HEK293 (cell line): ENCODE results near the gene TOR2A.

Experiments
- CTCF ChIP-seq: fragments of 450-650 bp; formaldehyde crosslinking; IDR thresholded peaks from 2 replicates; pipeline ENCODE4 v1.5.1; 2016; ENCODE audit warnings: missing biosample characterization, missing genetic modification characterization
- PRDM6 ChIP-seq: fragments of 450-650 bp; formaldehyde crosslinking; IDR thresholded peaks from 2 replicates; pipeline ENCODE4 v1.5.1; 2017; ENCODE audit warnings: missing biosample characterization, missing genetic modification characterization
- REST ChIP-seq: fragments of 450-650 bp; formaldehyde crosslinking; IDR thresholded peaks from 2 replicates; pipeline ENCODE4 v1.5.1; 2016; ENCODE audit warnings: missing biosample characterization, missing genetic modification characterization
- ZBTB1 ChIP-seq: fragments of 450-650 bp; formaldehyde crosslinking; IDR thresholded peaks from 2 replicates; pipeline ENCODE4 v1.5.1; 2016; ENCODE audit warnings: missing biosample characterization, missing genetic modification characterization
- ZBTB17 ChIP-seq: fragments of 450-650 bp; formaldehyde crosslinking; IDR thresholded peaks from 2 replicates; pipeline ENCODE4 v1.5.1; 2016; ENCODE audit warnings: missing biosample characterization, missing genetic modification characterization
- ZFP37 ChIP-seq: fragments of 450-650 bp; formaldehyde crosslinking; IDR thresholded peaks from 2 replicates; pipeline ENCODE4 v1.5.1; 2016; ENCODE audit warnings: missing biosample characterization, missing genetic modification characterization
- ZNF157 ChIP-seq: fragments of 450-650 bp; formaldehyde crosslinking; IDR thresholded peaks from 2 replicates; pipeline ENCODE4 v1.5.1; 2016; ENCODE audit warnings: missing biosample characterization, missing genetic modification characterization
- ZNF23 ChIP-seq: fragments of 450-650 bp; formaldehyde crosslinking; IDR thresholded peaks from 2 replicates; pipeline ENCODE4 v1.5.1; 2016; ENCODE audit warnings: missing biosample characterization, missing genetic modification characterization, borderline replicate concordance
- ZNF280D ChIP-seq: fragments of 450-650 bp; formaldehyde crosslinking; IDR thresholded peaks from 2 replicates; pipeline ENCODE4 v1.5.1; 2016; ENCODE audit warnings: missing biosample characterization, missing genetic modification characterization
- ZNF510 ChIP-seq: fragments of 450-650 bp; formaldehyde crosslinking; IDR thresholded peaks from 2 replicates; pipeline ENCODE4 v1.5.1; 2018; ENCODE audit warnings: mild to moderate bottlenecking, missing genetic modification characterization, missing biosample characterization; ENCODE audit not compliant: insufficient replicate concordance
- ZNF514 ChIP-seq: fragments of 450-650 bp; formaldehyde crosslinking; IDR thresholded peaks from 2 replicates; pipeline ENCODE4 v1.5.1; 2016; ENCODE audit warnings: missing biosample characterization, missing genetic modification characterization
- ZNF707 ChIP-seq: fragments of 450-650 bp; formaldehyde crosslinking; IDR thresholded peaks from 2 replicates; pipeline ENCODE4 v1.5.1; 2016; ENCODE audit warnings: missing biosample characterization, missing genetic modification characterization
- TF ChIP-seq, protein P1 (sequence below): fragments of 450-650 bp; IDR thresholded peaks from 2 replicates; pipeline ENCODE4 v1.5.1; 2018; ENCODE audit warnings: missing biosample characterization, missing genetic modification characterization
- TF ChIP-seq, protein P2 (sequence below): fragments of 450-650 bp; formaldehyde crosslinking; conservative IDR thresholded peaks from 2 replicates; pipeline ENCODE4 v1.5.1; 2016; ENCODE audit warnings: low read depth, missing biosample characterization, missing genetic modification characterization

DNA sequence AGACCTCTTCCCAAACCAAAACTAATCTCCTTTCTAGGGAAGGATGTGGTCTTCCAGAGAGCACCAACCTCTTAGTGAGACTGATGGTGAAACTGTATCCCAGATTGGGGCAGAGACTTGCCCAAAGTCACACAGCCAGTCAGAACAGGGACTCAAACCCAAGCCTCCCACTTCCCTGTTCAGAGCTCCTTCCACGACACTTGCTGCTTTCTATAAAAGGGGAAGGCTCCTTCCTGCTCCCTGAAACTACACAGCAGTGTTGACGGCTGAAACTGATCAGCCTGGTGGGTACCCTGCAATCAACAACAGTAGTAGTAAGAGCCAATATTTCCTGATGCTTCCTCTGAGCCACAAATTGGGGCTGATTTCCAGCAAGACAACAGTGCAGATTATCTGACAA, 1.5 kb downstream of the TOR2A start:
- TF ChIP-seq ZNF510 (no peak), ZFP37 (tag by site-specific recombination) (no peak), ZNF280D (tag by site-specific recombination) (no peak), CTCF (tag by site-specific recombination) (no peak), ZNF23 (no peak), PRDM6 (tag by site-specific recombination) (no peak), ZNF707 (no peak), ZNF157 (tag by site-specific recombination) (no peak), ZNF514 (no peak), ZBTB17 (no peak), ZBTB1 (no peak), REST (tag by site-specific recombination) (no peak)
- TF ChIP-seq, protein P1, sequence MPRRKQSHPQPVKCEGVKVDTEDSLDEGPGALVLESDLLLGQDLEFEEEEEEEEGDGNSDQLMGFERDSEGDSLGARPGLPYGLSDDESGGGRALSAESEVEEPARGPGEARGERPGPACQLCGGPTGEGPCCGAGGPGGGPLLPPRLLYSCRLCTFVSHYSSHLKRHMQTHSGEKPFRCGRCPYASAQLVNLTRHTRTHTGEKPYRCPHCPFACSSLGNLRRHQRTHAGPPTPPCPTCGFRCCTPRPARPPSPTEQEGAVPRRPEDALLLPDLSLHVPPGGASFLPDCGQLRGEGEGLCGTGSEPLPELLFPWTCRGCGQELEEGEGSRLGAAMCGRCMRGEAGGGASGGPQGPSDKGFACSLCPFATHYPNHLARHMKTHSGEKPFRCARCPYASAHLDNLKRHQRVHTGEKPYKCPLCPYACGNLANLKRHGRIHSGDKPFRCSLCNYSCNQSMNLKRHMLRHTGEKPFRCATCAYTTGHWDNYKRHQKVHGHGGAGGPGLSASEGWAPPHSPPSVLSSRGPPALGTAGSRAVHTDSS (tag by site-specific recombination) = no peak
- TF ChIP-seq, protein P2, sequence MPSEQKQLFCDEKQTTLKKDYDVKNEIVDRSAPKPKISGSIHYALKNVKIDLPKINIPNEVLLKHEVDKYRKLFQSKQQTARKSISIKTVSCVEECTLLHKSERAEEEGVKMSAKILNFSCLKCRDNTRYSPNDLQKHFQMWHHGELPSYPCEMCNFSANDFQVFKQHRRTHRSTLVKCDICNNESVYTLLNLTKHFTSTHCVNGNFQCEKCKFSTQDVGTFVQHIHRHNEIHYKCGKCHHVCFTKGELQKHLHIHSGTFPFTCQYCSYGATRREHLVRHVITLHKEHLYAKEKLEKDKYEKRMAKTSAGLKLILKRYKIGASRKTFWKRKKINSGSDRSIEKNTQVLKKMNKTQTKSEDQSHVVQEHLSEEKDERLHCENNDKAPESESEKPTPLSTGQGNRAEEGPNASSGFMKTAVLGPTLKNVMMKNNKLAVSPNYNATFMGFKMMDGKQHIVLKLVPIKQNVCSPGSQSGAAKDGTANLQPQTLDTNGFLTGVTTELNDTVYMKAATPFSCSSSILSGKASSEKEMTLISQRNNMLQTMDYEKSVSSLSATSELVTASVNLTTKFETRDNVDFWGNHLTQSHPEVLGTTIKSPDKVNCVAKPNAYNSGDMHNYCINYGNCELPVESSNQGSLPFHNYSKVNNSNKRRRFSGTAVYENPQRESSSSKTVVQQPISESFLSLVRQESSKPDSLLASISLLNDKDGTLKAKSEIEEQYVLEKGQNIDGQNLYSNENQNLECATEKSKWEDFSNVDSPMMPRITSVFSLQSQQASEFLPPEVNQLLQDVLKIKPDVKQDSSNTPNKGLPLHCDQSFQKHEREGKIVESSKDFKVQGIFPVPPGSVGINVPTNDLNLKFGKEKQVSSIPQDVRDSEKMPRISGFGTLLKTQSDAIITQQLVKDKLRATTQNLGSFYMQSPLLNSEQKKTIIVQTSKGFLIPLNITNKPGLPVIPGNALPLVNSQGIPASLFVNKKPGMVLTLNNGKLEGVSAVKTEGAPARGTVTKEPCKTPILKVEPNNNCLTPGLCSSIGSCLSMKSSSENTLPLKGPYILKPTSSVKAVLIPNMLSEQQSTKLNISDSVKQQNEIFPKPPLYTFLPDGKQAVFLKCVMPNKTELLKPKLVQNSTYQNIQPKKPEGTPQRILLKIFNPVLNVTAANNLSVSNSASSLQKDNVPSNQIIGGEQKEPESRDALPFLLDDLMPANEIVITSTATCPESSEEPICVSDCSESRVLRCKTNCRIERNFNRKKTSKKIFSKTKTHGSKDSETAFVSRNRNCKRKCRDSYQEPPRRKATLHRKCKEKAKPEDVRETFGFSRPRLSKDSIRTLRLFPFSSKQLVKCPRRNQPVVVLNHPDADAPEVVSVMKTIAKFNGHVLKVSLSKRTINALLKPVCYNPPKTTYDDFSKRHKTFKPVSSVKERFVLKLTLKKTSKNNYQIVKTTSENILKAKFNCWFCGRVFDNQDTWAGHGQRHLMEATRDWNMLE (tag by site-specific recombination) = no peak
